Liver (tissue), 9 donors: ENCODE data around the gene KLF6. TPM values are rescaled to one million over a fixed set of nuclear protein-coding genes. Genes with fewer than 3 reads are reported as not detected.

Experiments used
- DNase-seq: peaks from one replicate; pipeline ENCODE4 v3.0.0-alpha.2; 2017; ENCODE audit warnings: low spot score
- H3K27ac ChIP-seq, 2 donors: one replicate each; pipeline ENCODE4 v1.7.0; 2013; ENCODE audit warnings: inconsistent platforms in 2 of 2, low read length in 2 of 2, control low read depth in 1 of 2, low read depth in 1 of 2, mild to moderate bottlenecking in 1 of 2
- H3K27me3 ChIP-seq, 4 donors: one replicate each; pipeline versions ENCODE4 v1.6.1 to v1.7.0; 2013; ENCODE audit warnings: low read length in 3 of 4, inconsistent platforms in 1 of 4, mild to moderate bottlenecking in 1 of 4, moderate library complexity in 1 of 4; ENCODE audit not compliant: control insufficient read depth in 4 of 4, insufficient read depth in 4 of 4
- H3K36me3 ChIP-seq, 4 donors: one replicate each; pipeline versions ENCODE4 v1.6.1 to v1.7.0; 2013; ENCODE audit warnings: low read length in 3 of 4, mild to moderate bottlenecking in 3 of 4, low read depth in 1 of 4, moderate library complexity in 1 of 4; ENCODE audit not compliant: control insufficient read depth in 4 of 4, insufficient read depth in 3 of 4
- H3K4me1 ChIP-seq, 4 donors: one replicate each; pipeline versions ENCODE4 v1.6.1 to v1.7.0; 2013; ENCODE audit warnings: low read length in 3 of 4, mild to moderate bottlenecking in 3 of 4, moderate library complexity in 1 of 4; ENCODE audit not compliant: control insufficient read depth in 4 of 4, insufficient read depth in 4 of 4
- H3K4me3 ChIP-seq, 3 donors: one replicate each; pipeline versions ENCODE4 v1.6.1 to v1.7.0; 2013; ENCODE audit warnings: low read length in 3 of 3, control low read depth in 1 of 3, low read depth in 1 of 3, mild to moderate bottlenecking in 1 of 3
- H3K9ac ChIP-seq, 2 donors: one replicate each; pipeline ENCODE4 v1.7.0; 2013; ENCODE audit warnings: low read length in 2 of 2, mild to moderate bottlenecking in 2 of 2, moderate library complexity in 2 of 2, control low read depth in 1 of 2, low read depth in 1 of 2
- H3K9me3 ChIP-seq, 4 donors: one replicate each; pipeline versions ENCODE4 v1.6.1 to v1.7.0; 2013; ENCODE audit warnings: low read length in 3 of 4; ENCODE audit not compliant: control insufficient read depth in 4 of 4
- CTCF ChIP-seq: fragments of 150-350 bp; IDR thresholded peaks from 2 replicates; pipeline ENCODE4 v1.5.1; 2017; ENCODE audit warnings: improper control_type of control experiment, low read depth, low read length; ENCODE audit not compliant: missing input control
- FOXA1 ChIP-seq: IDR thresholded peaks from 2 replicates; pipeline ENCODE4 v1.6.1; 2016; ENCODE audit warnings: antibody characterized with exemption
- GABPA ChIP-seq, 2 donors: IDR thresholded peaks in 1 of 2; conservative IDR thresholded peaks in 1 of 2; 2 replicates each; pipeline ENCODE4 v1.6.1; 2016; ENCODE audit warnings: antibody characterized with exemption in 2 of 2, mild to moderate bottlenecking in 1 of 2, moderate library complexity in 1 of 2
- HNF4A ChIP-seq, 2 donors: conservative IDR thresholded peaks; 2 replicates each; pipeline ENCODE4 v1.6.1; 2016; ENCODE audit warnings: antibody characterized with exemption in 2 of 2, mild to moderate bottlenecking in 2 of 2
- HNF4G ChIP-seq: IDR thresholded peaks from 2 replicates; pipeline ENCODE4 v1.6.1; 2016; ENCODE audit warnings: antibody characterized with exemption
- JUND ChIP-seq, 2 donors: IDR thresholded peaks; 2 replicates each; pipeline ENCODE4 v1.6.1; 2016; ENCODE audit warnings: antibody characterized with exemption in 2 of 2
- MAX ChIP-seq: IDR thresholded peaks from 2 replicates; pipeline ENCODE4 v1.6.1; 2016; ENCODE audit warnings: antibody characterized with exemption
- NR2F2 ChIP-seq: IDR thresholded peaks from 2 replicates; pipeline ENCODE4 v1.6.1; 2016; ENCODE audit warnings: antibody characterized with exemption
- RAD21 ChIP-seq, 2 donors: IDR thresholded peaks; 2 replicates each; pipeline ENCODE4 v1.6.1; 2016; ENCODE audit warnings: antibody characterized with exemption in 2 of 2, mild to moderate bottlenecking in 2 of 2
- REST ChIP-seq: IDR thresholded peaks from 2 replicates; pipeline ENCODE4 v1.6.1; 2016; ENCODE audit warnings: antibody characterized with exemption, mild to moderate bottlenecking
- RXRA ChIP-seq, 2 donors: IDR thresholded peaks; 2 replicates each; pipeline ENCODE4 v1.6.1; 2017 to 2018; ENCODE audit warnings: antibody characterized with exemption in 2 of 2, mild to moderate bottlenecking in 1 of 2
- SP1 ChIP-seq: IDR thresholded peaks from 2 replicates; pipeline ENCODE4 v1.6.1; 2018; ENCODE audit warnings: antibody characterized with exemption, mild to moderate bottlenecking
- TAF1 ChIP-seq: conservative IDR thresholded peaks from 2 replicates; pipeline ENCODE4 v1.6.1; 2016; ENCODE audit warnings: antibody characterized with exemption, mild to moderate bottlenecking
- YY1 ChIP-seq: IDR thresholded peaks from 2 replicates; pipeline ENCODE4 v1.6.1; 2016; ENCODE audit warnings: antibody characterized with exemption, mild to moderate bottlenecking
- WGBS: extraction: QIAGEN DNeasy Blood & Tissue Kit; methylation state at CpG from one replicate; pipeline ENCODE4 v1.1.7; 2013; 5-methylcytosine and 5-hydroxymethylcytosine counted together
- polyA plus RNA-seq, 2 donors: library from polyadenylated mRNA; stranded (reverse) in 1 of 2; unstranded in 1 of 2; fragments of 200-250 nt in 1 of 2; fragments of >200 nt in 1 of 2; fragmentation: Nextera tagmentation in 1 of 2; extraction: Ambion mirVana in 1 of 2; gene quantifications; one replicate each; pipeline versions ENCODE4 v1.2.1 to v1.2.3, GENCODE V29; 2013 to 2015
- total RNA-seq, 2 donors: library from RNA; depleted of rRNA; stranded (reverse); fragments of >200 nt; gene quantifications; one replicate each; pipeline ENCODE4 v1.2.3, GENCODE V29; 2014
- TF ChIP-seq, protein P1 (sequence below): IDR thresholded peaks from 2 replicates; pipeline ENCODE4 v1.6.1; 2016; ENCODE audit warnings: antibody characterized with exemption
- donor health status: healthy.
- donor health status: healthy.
- donor health status: healthy.
- donor health status: healthy.
- donor health status: healthy.

KLF6 gene
- total and polyA plus RNA-seq, 4 donors: 11.0 to 124 (median 22.2) TPM

GRCh38 chr10:3811291-3811870 is 26.4 kb upstream of the KLF6 start:
- DNase-seq: no peak
- Histone ChIP-seq H3K9ac (peak overlapping the region; percentile 82 to 88), H3K9me3 (no peaks in the 10 kb centered on the region), H3K4me3 (peak overlapping the region in 2 of 3 donors; percentile 10 to 25), H3K27me3 (no peaks in the 10 kb centered on the region), H3K4me1 (peaks cover 8 to 36% (median 17%) of the 10 kb centered on the region in 4 donors), H3K36me3 (no peaks in the 10 kb centered on the region), H3K27ac (peak overlapping the region; percentile 97 to 99)
- 15% methylated on average over 7 of the region's 7 CpGs for WGBS
- peak; percentile 81 for TF ChIP-seq REST
- peak; percentile 67 for TF ChIP-seq NR2F2
- TF ChIP-seq TAF1: no peak
- TF ChIP-seq, protein P1, sequence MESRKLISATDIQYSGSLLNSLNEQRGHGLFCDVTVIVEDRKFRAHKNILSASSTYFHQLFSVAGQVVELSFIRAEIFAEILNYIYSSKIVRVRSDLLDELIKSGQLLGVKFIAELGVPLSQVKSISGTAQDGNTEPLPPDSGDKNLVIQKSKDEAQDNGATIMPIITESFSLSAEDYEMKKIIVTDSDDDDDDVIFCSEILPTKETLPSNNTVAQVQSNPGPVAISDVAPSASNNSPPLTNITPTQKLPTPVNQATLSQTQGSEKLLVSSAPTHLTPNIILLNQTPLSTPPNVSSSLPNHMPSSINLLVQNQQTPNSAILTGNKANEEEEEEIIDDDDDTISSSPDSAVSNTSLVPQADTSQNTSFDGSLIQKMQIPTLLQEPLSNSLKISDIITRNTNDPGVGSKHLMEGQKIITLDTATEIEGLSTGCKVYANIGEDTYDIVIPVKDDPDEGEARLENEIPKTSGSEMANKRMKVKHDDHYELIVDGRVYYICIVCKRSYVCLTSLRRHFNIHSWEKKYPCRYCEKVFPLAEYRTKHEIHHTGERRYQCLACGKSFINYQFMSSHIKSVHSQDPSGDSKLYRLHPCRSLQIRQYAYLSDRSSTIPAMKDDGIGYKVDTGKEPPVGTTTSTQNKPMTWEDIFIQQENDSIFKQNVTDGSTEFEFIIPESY: peak; percentile 39
- TF ChIP-seq CTCF: no peak
- peak; percentile 89 for TF ChIP-seq YY1
- peak; percentile 29 to 56 for TF ChIP-seq JUND (IDR thresholded peaks at IDR 0.05)
- TF ChIP-seq HNF4A (conservative IDR thresholded peaks at IDR 0.05): peak; percentile 52 to 65
- TF ChIP-seq GABPA (IDR thresholded peaks at IDR 0.05 in 1 of 2, conservative IDR thresholded peaks at IDR 0.05 in 1 of 2): no peak
- TF ChIP-seq RXRA (IDR thresholded peaks at IDR 0.05): peak; percentile 82 to 87
- TF ChIP-seq SP1: peak; percentile 89
- no peak for TF ChIP-seq HNF4G
- peak; percentile 52 for TF ChIP-seq MAX
- TF ChIP-seq RAD21 (IDR thresholded peaks at IDR 0.05): peak; percentile 69 to 76
- no peak for TF ChIP-seq FOXA1

DNA sequence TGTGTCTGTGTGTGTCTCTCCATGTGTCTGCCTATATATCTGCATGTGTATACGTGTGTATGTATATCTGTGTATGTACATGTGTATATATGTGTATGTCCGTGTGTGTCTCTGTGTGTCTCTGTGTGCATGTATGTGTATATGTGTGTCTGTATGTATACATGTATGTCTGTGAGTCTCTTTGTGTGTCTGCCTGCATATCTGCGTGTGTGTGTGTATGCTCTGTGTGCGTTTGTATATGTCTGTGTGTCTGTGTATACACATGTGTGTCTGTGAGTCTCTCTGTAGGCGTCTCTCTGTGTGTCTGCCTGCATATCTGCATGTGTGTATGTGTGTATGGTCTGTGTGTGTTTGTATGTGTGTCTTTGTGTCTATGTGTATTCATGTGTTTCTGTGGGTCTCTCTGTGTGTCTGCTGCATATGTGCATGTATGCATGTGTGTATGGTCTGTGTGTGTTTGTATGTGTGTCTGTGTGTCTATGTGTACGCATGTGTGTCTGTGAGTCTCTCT is 23.7 kb upstream of the KLF6 start:
- Histone ChIP-seq H3K9me3 (no peaks in the 10 kb centered on the region), H3K4me3 (no peak overlapping the region), H3K27me3 (no peaks in the 10 kb centered on the region), H3K4me1 (peaks cover 8 to 36% (median 17%) of the 10 kb centered on the region in 4 donors), H3K27ac (peak overlapping the region; percentile 97 to 99), H3K36me3 (no peaks in the 10 kb centered on the region), H3K9ac (peak overlapping the region; percentile 50 to 96)
- TF ChIP-seq GABPA (IDR thresholded peaks at IDR 0.05 in 1 of 2, conservative IDR thresholded peaks at IDR 0.05 in 1 of 2) (no peak), HNF4A (conservative IDR thresholded peaks at IDR 0.05) (no peak), RAD21 (IDR thresholded peaks at IDR 0.05) (no peak), CTCF (no peak), MAX (no peak)
- DNase-seq: no peak
- WGBS: 92% methylated on average over 6 of the region's 6 CpGs
